Measurements from ENCODE around the gene SLC29A3.
"Not testable (repeated sequence)": the region's sequence is repeated elsewhere in the genome, so short reads cannot be mapped to it uniquely, and the experiment has no call there.

SLC29A3 gene

DNA sequence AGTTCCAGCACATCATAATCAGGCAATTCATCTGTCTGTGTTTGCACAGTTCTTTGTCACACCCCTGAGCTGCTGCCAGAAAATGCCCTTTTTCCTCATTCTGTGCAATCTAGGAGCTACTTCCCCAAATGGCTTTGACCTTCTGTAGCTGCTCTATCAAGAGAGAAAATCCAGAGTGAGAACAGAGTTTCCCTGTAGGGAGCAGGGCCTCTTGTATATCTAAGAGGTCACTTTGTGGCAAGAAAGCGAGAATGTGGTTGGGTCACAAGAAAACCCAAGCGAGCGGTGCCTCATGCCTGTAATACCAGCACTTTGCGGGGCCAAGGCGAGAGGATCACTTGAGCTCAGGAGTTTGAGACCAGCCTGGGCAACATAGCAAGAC lies 24.3 kb downstream of the SLC29A3 start:
- in situ Hi-C loops (cut with MboI; ENCODE audit: low sequenced_read_pairs) = no loop called here

DNA sequence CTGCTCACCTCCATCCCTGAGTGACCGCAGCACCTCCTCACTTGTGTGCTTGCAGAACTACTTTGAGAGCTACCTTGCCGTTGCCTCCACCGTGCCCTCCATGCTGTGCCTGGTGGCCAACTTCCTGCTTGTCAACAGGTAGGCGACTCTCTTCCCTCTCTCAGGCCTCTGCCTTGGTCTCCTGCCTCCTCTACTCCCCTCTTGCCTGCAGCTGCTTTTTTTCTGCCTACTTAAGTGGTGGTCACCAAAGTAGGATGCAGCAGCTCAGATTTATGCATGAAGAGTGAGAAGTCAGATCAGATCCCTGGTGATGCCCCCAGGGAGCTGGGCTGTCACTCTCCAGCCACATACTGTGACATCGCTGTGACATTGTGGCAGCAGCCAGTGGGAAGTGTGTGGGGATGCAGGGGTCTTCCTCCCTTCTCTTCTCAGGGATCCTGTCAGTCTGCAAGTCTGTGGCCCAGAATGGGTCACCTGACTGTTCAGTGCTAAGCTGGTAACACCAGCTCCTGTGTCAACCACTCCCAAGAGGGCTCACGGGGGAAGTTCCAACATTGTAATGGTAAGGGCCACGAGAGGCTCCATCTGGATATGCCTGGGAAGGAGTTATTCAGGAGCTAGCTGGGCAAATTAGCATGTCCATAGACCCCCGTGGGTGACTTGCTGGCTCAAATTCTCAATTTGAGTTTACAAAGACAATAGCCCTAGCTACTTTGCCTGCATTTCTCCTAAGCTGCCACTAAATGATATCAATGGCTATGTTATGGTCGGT lies 25.3 kb downstream of the SLC29A3 start:
- in situ Hi-C loops (cut with MboI; ENCODE audit: low sequenced_read_pairs) = no loop called here

DNA sequence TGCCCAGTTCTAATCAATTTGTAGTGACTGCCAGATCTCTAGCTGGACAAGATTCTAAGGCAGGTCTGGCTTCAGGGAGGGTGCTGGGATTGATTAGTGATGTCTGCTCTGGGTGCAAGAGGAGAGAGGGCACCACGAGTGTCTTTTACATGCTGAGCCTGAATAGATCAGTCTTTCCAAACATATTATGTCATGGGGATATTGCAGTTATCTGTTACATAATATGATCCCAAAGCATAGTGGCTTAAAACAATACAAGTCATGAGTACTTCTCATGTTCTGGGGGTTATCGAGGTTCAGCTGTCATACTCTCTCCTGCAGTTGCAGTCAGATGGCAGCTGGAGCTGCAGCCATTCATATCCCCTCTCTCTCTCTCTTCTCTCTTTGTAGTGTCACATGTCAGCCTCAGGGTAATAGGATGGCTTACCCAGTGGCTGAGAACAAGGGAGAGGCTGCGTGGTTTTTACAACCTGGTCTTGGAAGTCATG lies 26.0 kb downstream of the SLC29A3 start:
- in situ Hi-C loops (cut with MboI; ENCODE audit: low sequenced_read_pairs) = no loop called here

DNA sequence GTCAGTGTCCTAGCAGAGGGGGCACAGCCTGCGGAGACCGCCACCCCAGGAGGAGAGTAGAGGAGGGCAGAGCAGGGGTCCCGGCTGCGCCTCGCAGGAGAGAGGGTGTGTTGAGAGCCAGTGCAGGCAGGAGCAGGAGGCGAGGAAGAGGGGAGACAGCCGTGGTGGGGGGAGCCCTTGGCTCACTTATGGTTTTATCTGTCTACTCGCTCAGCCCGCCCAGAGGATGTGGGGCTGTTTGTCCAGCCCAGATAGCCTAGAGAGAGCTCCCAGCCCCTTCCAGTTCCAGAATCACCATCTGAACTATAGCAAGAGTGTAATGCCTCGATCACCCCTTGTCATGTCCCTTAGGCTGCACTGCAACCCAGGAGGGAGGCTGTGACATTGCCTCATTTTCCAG lies 26.6 kb downstream of the SLC29A3 start:
- in situ Hi-C loops (cut with MboI; ENCODE audit: low sequenced_read_pairs) = no loop called here

DNA sequence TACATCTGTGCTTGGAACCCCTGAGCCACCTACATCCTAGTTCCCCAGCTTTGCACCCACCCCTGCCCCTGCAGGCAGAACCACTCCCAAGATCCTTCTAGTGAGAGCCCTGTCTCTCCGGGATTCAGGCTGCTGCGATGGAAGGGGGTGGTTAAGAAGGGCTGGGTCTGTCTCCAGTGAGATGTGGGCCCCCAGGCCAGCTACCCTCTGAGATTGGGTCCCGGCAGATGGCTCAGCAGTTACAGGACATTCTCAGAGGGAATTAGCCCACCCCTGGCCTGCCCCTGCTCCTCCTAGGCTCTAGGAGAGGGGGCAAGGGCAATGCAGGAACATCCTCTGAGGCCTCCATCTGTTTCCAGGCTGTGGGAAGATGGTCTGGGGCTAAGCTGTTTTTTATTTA lies 27.7 kb downstream of the SLC29A3 start:
- in situ Hi-C loops (cut with MboI; ENCODE audit: low sequenced_read_pairs) = no loop called here

DNA sequence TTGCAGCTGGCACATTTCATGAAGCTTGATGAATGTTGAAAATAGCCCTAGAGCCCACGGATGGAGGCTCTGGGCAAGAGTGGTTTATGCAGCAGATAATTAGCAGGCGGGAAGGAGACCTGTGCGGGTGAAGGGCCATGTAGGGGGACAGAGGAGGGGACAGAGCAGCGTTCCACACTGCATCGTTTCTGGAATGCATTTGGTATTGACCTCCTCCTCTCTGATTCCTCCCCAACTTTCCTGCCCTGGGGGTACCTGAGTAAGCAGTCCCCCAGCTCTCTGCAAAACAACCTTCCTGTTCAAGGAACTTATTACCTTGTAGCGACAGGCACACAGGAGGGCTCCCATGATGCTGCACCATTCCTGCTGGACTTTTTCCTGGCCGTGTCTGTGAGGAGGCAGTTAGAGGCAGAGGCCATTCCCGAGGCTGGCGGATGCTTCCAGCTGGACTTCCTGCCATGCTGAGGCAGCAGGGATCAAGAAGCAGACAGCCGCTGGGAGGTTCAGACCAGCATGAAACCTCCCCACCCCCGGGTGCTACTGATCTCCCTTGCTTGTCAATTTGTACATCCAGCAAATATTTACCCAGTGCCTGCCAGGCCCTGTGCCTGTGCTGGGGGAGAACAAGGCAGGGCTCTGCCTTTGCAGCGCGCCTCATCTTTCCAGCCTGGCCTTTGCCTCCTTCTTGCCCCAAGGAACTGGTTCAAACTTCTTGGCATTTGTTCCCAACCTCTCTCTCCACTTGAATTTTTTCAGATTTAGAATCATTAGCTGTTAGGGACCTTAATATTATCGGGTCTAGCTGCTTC lies 28.7 kb downstream of the SLC29A3 start:
- in situ Hi-C loops (cut with MboI; ENCODE audit: low sequenced_read_pairs) = no loop called here

DNA sequence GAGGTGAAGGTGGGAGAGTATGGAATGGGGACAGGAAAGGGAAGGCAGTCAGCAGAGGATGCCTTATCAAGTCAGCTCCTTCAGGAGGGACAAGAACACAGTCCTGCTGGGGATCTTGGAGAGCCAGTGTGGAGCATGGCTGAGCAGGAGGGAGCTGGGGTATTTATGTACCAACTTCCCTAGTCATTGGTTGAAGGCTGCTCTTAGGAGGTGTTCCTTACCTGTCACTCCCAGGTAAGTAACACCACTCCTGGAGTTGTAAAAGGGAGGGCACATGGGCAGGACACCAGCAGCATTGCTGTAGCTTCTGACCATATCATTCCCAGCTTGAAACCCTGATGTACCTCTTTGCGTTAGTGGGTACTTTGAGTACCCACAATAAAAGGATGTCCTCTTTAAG lies 29.8 kb downstream of the SLC29A3 start:
- in situ Hi-C loops (cut with MboI; ENCODE audit: low sequenced_read_pairs) = no loop called here

DNA sequence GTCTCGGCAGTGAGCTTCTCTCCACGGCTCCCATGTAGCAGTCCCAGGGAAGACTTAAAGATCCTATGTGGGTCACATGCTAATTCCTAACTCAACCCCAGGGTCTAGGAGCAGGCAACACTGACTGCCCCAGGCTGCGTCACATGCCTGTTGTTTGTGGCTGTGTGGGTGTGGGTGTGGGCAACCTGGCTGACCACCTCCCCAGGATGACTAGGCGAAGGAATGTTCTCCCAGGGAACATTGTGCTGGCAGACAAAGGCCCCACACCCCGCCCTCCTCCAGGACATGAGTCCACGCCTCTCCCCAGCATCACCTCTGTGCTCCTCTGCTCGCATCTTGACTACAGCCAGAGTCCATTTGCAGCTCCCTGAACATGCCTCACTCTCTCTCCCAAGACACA lies 30.3 kb downstream of the SLC29A3 start:
- in situ Hi-C loops (cut with MboI; ENCODE audit: low sequenced_read_pairs) = no loop called here

DNA sequence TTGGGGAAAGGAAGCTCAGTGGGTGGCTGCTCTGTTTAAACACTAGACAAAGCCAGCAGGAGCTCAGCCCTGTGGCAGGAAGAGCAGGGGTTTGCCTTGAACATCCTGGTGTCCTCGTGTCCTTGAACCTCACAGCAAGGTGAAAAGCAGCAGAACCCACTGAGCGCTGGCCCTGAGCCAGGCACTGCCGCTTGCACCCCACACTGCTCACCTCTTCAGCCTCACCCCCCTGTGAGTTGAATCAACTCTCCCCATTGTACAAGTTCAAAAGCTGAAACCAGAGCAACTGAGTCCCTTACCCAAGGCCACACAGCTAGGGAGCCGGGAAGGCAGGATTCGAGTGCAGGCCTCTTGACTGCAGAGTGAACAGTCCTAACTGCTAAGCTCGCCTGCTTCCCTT lies 32.0 kb downstream of the SLC29A3 start:
- in situ Hi-C loops (cut with MboI; ENCODE audit: low sequenced_read_pairs) = no loop called here

DNA sequence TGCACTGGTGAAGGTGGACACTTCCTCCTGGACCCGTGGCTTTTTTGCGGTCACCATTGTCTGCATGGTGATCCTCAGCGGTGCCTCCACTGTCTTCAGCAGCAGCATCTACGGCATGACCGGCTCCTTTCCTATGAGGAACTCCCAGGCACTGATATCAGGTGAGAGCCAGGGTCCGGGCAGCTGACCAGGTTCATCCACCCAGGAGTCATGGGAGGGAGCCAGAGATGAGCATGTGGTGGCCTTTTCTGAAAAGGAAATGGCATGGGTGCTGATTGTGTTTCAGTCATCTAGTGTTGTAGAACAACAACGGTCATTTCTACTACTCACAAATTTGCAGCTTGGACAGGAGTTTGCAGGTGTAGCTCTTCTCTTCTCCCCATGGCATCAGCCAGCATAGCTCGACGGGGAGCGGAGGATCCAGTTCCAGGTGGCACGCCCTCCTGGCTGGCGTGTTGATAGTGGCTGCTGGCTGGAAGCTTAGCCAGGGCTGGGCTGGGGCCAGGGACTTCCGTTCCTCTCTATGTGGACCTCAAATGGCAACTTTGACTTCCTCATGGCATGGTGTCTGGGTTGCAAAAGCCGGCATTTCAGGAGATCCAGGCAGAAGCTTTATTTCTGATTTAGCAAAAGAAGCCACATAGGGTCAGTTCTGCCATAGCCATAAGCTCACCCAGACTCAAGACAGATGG lies 32.7 kb downstream of the SLC29A3 start:
- in situ Hi-C loops (cut with MboI; ENCODE audit: low sequenced_read_pairs) = no loop called here

DNA sequence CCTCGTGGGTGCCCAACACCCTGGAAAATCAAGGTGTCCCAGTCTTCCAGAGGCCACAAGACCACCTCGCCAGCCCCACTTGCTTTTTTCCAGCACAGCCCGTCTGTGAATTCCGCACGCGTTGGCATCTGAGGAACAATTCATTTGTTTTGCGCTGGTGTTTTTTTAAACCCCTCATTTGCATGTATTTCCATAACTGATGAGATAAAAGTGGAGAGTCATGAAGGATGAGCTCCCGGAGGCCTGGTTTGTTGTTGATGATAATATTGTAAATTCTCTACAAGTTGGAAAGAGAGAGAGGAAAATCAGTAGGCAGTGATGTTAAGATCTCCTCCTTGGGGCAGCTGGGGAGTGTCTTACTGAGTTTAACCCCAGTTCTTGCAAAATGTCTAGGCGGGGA lies 34.6 kb downstream of the SLC29A3 start:
- in situ Hi-C loops (cut with MboI; ENCODE audit: low sequenced_read_pairs) = no loop called here

DNA sequence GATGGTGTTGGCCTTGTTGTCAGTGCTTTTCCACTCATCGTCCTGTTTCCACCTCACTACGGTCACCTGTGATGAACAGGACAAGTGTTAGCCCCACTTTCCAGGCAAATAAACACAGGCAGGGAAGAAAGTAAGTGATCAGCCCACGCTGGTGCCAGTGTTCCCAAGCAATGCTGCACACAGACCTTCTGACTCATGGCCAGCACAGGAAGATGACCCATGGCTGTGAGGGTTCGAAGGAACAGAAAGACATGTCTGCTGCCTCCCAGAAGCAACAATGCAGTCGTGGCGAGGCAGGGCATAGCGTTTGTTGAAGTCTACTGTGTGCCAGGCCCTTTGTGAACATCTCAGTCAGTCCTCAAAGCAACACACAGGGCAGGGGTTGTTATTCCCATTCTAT lies 35.7 kb downstream of the SLC29A3 start:
- in situ Hi-C loops (cut with MboI; ENCODE audit: low sequenced_read_pairs) = no loop called here

DNA sequence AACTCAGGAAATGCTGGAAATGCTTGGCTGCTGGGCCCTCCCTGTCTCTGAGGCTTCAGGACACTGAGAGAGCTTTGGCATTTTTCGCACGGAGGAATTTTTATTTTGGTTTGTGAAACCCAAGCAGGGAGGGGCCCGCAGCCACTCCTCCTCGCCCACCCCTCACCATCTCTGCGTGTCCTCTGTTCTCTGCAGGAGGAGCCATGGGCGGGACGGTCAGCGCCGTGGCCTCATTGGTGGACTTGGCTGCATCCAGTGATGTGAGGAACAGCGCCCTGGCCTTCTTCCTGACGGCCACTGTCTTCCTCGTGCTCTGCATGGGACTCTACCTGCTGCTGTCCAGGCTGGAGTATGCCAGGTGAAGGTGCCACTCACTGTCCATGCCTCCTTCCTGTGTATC lies 36.8 kb downstream of the SLC29A3 start:
- in situ Hi-C loops (cut with MboI; ENCODE audit: low sequenced_read_pairs) = no loop called here

DNA sequence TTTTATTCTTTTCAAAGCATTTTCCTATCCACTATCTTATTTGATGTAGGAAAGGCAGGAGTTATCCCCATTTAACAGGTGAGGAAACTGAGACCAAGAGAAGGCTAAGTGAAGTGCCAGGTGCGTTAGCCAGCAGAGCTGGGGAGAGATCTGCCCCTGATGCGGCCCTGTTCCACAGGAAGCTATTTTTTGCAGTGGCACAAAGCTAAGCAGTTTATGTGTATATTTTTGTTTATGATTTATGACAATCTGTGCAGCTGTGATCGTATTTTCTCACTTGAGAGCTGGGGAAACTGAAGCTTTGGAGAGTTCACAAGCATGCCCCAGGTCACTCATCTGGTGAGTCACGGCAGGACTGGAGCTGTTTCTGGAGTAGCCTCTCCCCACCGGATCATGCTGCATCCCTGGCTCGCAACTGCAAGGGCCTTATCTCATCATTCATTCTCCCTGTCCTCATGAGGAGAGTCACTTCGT lies 38.8 kb downstream of the SLC29A3 start:
- in situ Hi-C loops (cut with MboI; ENCODE audit: low sequenced_read_pairs) = no loop called here

DNA sequence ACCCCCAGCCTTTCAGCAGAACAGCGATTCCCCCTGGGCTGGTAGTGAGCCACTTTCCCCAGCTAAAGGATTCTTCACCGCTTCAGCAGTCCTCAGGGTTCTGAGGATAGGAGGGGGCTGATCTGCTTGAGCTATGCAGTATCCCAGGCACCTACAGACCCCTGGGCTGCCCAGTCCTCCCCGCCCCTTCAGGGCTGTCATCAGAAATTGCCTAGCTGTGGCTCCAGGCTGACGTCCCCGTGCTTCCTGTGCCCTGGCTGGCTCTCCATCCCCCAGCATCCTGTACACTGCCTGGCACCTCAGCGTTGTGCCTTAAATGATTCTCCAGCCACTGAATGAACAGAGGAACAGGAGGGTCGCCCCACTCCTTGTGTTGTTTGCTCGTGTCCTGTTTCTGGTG lies 39.2 kb downstream of the SLC29A3 start:
- in situ Hi-C loops (cut with MboI; ENCODE audit: low sequenced_read_pairs) = no loop called here

DNA sequence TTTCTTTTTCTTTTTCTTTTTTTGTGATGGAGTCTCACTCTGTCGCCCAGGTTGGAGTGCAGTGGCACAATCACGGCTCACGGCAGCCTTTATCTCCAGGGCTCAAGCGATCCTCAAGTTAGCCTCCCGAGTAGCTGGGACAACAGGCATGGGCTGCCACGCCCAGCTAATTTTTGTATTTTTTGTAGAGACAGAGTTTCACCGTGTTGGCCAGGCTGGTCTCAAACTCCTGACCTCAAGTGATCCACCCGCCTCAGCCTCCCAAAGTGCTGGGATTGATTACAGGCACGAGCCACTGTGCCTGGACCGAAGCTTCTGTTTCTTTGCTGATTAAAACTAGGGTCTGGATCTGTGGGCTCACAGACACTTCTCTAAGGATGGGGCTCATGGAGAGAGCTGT lies 39.8 kb downstream of the SLC29A3 start:
- in situ Hi-C loops (cut with MboI; ENCODE audit: low sequenced_read_pairs) = not testable (repeated sequence)

DNA sequence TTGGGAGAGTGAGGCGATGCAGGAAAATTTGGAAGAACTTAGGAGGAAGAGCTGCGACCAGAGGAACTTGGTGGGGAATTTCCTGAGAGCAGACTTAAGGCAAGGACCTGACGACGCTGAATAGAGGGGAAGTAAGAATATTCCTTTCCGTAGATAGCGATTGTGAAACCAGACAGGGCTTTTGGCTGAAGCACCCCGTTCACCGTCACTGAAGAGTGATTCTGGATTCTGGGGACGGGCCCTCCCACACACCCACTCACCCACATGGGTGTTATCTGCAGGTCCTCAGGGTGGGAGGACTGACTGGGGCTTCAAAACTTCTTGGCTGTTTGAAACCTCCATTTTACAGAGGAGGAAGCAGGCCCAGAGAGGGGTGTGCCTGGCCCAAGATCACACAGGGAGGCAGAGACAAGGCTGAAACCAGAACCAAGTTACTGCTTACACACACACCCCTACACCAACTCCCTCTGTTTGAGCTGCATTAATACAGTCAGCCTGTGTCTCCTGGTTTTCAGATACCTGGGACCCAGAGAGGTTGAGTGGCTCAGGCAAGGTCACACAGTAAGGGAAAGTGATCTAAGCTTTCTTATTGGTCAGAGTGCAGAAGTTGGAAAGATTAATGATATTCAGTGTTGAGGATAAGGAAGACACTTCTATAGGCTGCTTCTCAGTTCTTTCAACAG lies 40.4 kb downstream of the SLC29A3 start:
- in situ Hi-C loops (cut with MboI; ENCODE audit: low sequenced_read_pairs) = no loop called here

DNA sequence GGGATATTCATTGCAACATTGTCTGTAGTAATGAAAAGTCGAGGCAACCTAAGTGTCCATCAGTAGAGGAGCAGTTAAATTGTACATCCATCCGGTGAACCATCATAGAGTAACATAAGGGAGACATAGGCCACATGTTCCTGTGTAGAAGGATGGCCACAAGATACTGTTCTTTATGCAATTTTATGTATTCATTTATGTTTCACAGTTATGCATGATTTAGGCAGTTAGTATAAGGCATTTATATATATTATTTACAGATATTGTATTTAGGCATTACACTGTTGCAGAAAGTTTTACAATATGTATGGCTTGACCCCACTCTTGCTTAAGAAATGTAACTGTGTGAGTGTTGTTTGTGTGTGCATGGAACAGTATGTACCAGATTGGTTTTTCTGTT lies 41.7 kb downstream of the SLC29A3 start:
- in situ Hi-C loops (cut with MboI; ENCODE audit: low sequenced_read_pairs) = no loop called here

DNA sequence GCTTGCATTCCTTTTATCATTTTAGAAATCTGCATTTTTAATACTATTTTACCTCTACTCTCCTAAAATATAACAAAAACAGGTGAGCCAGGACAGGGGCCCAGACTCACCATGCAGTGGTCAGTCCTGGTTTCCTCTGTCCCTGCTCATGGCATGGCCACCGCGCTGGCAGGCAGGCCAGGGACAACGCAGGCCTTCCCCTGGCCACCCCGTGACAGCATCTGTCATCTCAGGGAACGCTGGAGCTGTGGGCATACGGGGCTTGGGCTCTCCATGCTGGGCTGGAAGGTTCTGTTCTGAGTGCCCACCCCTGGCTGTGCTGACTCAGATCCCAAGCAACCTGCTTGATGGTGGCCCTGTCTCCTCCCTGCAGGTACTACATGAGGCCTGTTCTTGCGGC lies 42.5 kb downstream of the SLC29A3 start:
- in situ Hi-C loops (cut with MboI; ENCODE audit: low sequenced_read_pairs) = no loop called here

DNA sequence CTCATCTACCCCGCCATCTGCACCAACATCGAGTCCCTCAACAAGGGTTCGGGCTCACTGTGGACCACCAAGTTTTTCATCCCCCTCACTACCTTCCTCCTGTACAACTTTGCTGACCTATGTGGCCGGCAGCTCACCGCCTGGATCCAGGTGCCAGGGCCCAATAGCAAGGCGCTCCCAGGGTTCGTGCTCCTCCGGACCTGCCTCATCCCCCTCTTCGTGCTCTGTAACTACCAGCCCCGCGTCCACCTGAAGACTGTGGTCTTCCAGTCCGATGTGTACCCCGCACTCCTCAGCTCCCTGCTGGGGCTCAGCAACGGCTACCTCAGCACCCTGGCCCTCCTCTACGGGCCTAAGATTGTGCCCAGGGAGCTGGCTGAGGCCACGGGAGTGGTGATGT lies 43.1 kb downstream of the SLC29A3 start:
- in situ Hi-C loops (cut with MboI; ENCODE audit: low sequenced_read_pairs) = no loop called here

DNA sequence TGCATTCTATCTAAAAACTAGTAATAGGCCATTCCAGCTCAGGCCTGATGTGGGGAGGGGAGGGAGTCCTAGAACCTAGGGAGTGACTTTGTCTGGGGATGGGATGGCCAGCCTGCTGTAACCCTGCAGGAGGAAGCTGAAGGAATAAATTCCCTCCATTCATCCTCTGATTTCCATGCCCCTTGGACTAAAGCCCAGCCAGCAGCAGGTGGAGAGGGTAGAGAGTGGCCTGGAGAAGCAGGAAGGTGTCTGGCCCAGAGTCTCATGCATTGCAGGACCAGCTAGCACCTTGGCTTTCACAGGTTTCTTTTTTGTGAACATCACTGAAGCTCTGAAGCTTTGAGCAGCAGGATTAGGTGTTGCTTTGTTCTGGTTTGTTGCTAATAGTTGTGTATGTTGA lies 44.9 kb downstream of the SLC29A3 start:
- in situ Hi-C loops (cut with MboI; ENCODE audit: low sequenced_read_pairs) = no loop called here

Measured in hTERT RPE-1 (cell line).